GOT3 (cell line): ENCODE results near the gene AFM.

Experiments
- DNase-seq: peaks from one replicate; lab custom pipeline; 2025; ENCODE audit warnings: mixed read lengths; lab: John Stamatoyannopoulos, UW

Gene AFM

GRCh38 chr4:73481358-73481757 lies at the start of gene AFM:
Gene AFM (plus strand): TSS chr4:73481745. CDS start chr4:73481776, 31 bp downstream.
- no peak for DNase-seq

GRCh38 chr4:73431813-73432168 lies 49.8 kb upstream of the AFM start:
- DNase-seq: no peak

- no peak for DNase-seq
Measured at GRCh38 chr4:73432169-73433000, 49.2 kb upstream of the AFM start.

GRCh38 chr4:73433140-73433539 lies 48.4 kb upstream of the AFM start:
- no peak for DNase-seq

GRCh38 chr4:73434311-73434710 lies 47.2 kb upstream of the AFM start:
- no peak for DNase-seq

- no peak for DNase-seq
Measured at GRCh38 chr4:73435984-73436383, 45.6 kb upstream of the AFM start, which contains the start of gene AFP. Gene AFP (plus strand): TSS chr4:73436221. CDS start chr4:73436263, 42 bp downstream.

- no peak for DNase-seq
Measured at GRCh38 chr4:73436674-73437557, 44.6 kb upstream of the AFM start.

GRCh38 chr4:73437558-73437956 lies 44.0 kb upstream of the AFM start:
- DNase-seq: no peak

- no peak for DNase-seq
Measured at GRCh38 chr4:73438048-73438447, 43.5 kb upstream of the AFM start.

- no peak for DNase-seq
Measured at GRCh38 chr4:73438582-73439215, 42.8 kb upstream of the AFM start.

GRCh38 chr4:73439445-73439844 lies 42.1 kb upstream of the AFM start:
- DNase-seq: no peak

GRCh38 chr4:73439991-73440390 lies 41.6 kb upstream of the AFM start:
- DNase-seq: no peak

GRCh38 chr4:73440653-73441052 lies 40.9 kb upstream of the AFM start:
- DNase-seq: no peak

- no peak for DNase-seq
Measured at GRCh38 chr4:73442275-73442674, 39.3 kb upstream of the AFM start.

- DNase-seq: no peak
Measured at GRCh38 chr4:73443224-73443623, 38.3 kb upstream of the AFM start.

- no peak for DNase-seq
Measured at GRCh38 chr4:73445383-73446335, 35.9 kb upstream of the AFM start.

- DNase-seq: no peak
Measured at GRCh38 chr4:73446336-73446938, 35.1 kb upstream of the AFM start.

GRCh38 chr4:73447671-73448070 lies 33.9 kb upstream of the AFM start:
- no peak for DNase-seq

GRCh38 chr4:73448448-73449203 lies 32.9 kb upstream of the AFM start:
- no peak for DNase-seq

GRCh38 chr4:73450398-73451004 lies 31.0 kb upstream of the AFM start:
- DNase-seq: peak; percentile 39
